GM12878 (cell line): Measurements from ENCODE around the gene THADA. TPM values are rescaled to one million over a fixed set of nuclear protein-coding genes. Genes with fewer than 3 reads are reported as not detected.
A peak's percentile ranks its signal among the peaks of the same experiment; 100 is the strongest.

Source experiments
- ATAC-seq: fragments of 200-7000 bp; cut with Tn5 transposase; 3 replicates; pipeline ENCODE4 v1.9.1; 2020; ENCODE audit warnings: mild to moderate bottlenecking, moderate library complexity
- BruUV-seq: library from RNA; stranded (reverse); fragments of 400-500 nt; replicated peaks from 2 replicates; lab custom pipeline; 2021; lab: Mats Ljungman, UMichigan
- CTCF ChIA-PET: fragments of 300-600 bp; sonication (Branson Sonifier 250); formaldehyde crosslinking; extraction: SDS; loops from one replicate; lab custom pipeline; 2021; ENCODE audit warnings: inconsistent platforms; lab: Yijun Ruan, JAX
- POLR2A ChIA-PET: fragments of 350-600 bp; formaldehyde crosslinking; extraction: SDS; loops from one replicate; lab custom pipeline; 2021; ENCODE audit warnings: inconsistent platforms; lab: Charles Lee
- RAD21 ChIA-PET: fragments of 300-600 bp; sonication (Branson Sonifier 250); formaldehyde crosslinking; loops from one replicate; lab custom pipeline; 2023; ENCODE audit warnings: antibody characterized with exemption; ENCODE audit not compliant: unreplicated experiment; lab: Charles Lee
- SMC1A ChIA-PET: fragments of 300-600 bp; sonication (Branson Sonifier 250); formaldehyde crosslinking; loops from one replicate; lab custom pipeline; 2023; ENCODE audit not compliant: unreplicated experiment, uncharacterized antibody; lab: Charles Lee
- DNase-seq: peaks from one replicate; pipeline ENCODE4 v3.0.0-alpha.2; 2011; ENCODE audit warnings: low read depth, low spot score
- FAIRE-seq: peaks from 3 replicates; lab custom pipeline; 2011; peaks lifted over from hg19 to GRCh38; lab: Jason Lieb, UNC
- H2AFZ ChIP-seq: 2 replicates; pipeline ENCODE4 v1.6.0; 2011; ENCODE audit warnings: low read depth, low read length, control low read depth; ENCODE audit not compliant: control insufficient read depth
- H3K27ac ChIP-seq: 2 replicates; pipeline ENCODE4 v1.5.1; 2011; ENCODE audit warnings: control low read depth; ENCODE audit not compliant: control insufficient read depth, insufficient read depth
- H3K27me3 ChIP-seq, 2 experiments: replicated peaks in 1 of 2; 2 replicates each; pipeline versions ENCODE4 v1.6.0 to v1.6.1; 2011; ENCODE audit warnings: low read length in 1 of 2; ENCODE audit not compliant: control insufficient read depth in 2 of 2, insufficient read depth in 2 of 2
- H3K36me3 ChIP-seq, 2 experiments: 2 replicates each; pipeline ENCODE4 v1.5.1; 2011; ENCODE audit warnings: low read length in 1 of 2; ENCODE audit not compliant: control insufficient read depth in 2 of 2, insufficient read depth in 2 of 2
- H3K4me1 ChIP-seq: 2 replicates; pipeline ENCODE4 v1.6.1; 2011; ENCODE audit warnings: mild to moderate bottlenecking, low read length, moderate library complexity, mixed read lengths; ENCODE audit not compliant: control insufficient read depth, insufficient read depth
- H3K4me2 ChIP-seq: 2 replicates; pipeline ENCODE4 v1.6.0; 2011; ENCODE audit warnings: control low read depth; ENCODE audit not compliant: control insufficient read depth, insufficient read depth
- H3K4me3 ChIP-seq: fragments of 200-600 bp; sonication (generic); 2 replicates; pipeline ENCODE4 v1.5.1; 2016
- H3K79me2 ChIP-seq: 2 replicates; pipeline ENCODE4 v1.6.0; 2011; ENCODE audit warnings: low read length; ENCODE audit not compliant: control insufficient read depth, insufficient read depth
- H3K9ac ChIP-seq: 2 replicates; pipeline ENCODE4 v1.8.0; 2011; ENCODE audit warnings: low read length, control low read depth, mixed read lengths; ENCODE audit not compliant: control insufficient read depth, insufficient read depth
- H3K9me3 ChIP-seq: replicated peaks from 3 replicates; pipeline ENCODE4 v1.5.1; 2011; ENCODE audit warnings: mild to moderate bottlenecking, low read length; ENCODE audit not compliant: control insufficient read depth, insufficient read depth
- H4K20me1 ChIP-seq: 2 replicates; pipeline ENCODE4 v1.6.0; 2011; ENCODE audit not compliant: control insufficient read depth, insufficient read depth
- BRCA1 ChIP-seq: IDR thresholded peaks from 2 replicates; pipeline ENCODE4 v1.6.1; 2011; ENCODE audit warnings: low read depth, low read length, improper control_type of control experiment
- CBX3 ChIP-seq: fragments of 200-600 bp; sonication (generic); IDR thresholded peaks from 2 replicates; pipeline ENCODE4 v1.6.1; 2016; ENCODE audit warnings: low read depth, borderline replicate concordance
- CREM ChIP-seq: IDR thresholded peaks from 2 replicates; pipeline ENCODE4 v1.6.1; 2014; ENCODE audit warnings: antibody characterized with exemption, low read depth
- HDAC2 ChIP-seq: fragments of 200-600 bp; sonication (generic); IDR thresholded peaks from 2 replicates; pipeline ENCODE4 v1.6.1; 2017
- KLF5 ChIP-seq: fragments of 450-650 bp; IDR thresholded peaks from 2 replicates; pipeline ENCODE4 v1.6.1; 2014; ENCODE audit warnings: mild to moderate bottlenecking; ENCODE audit not compliant: partially characterized antibody
- NFIC ChIP-seq: IDR thresholded peaks from 2 replicates; pipeline ENCODE4 v1.6.1; 2012; ENCODE audit warnings: low read depth, mild to moderate bottlenecking, inconsistent platforms, low read length, moderate library complexity
- PML ChIP-seq: IDR thresholded peaks from 2 replicates; pipeline ENCODE4 v1.6.1; 2012; ENCODE audit warnings: low read length, inconsistent platforms
- SIX5 ChIP-seq: IDR thresholded peaks from 2 replicates; pipeline ENCODE4 v1.6.1; 2011; ENCODE audit warnings: mild to moderate bottlenecking, low read depth, low read length, moderate library complexity; ENCODE audit not compliant: severe bottlenecking
- SPI1 ChIP-seq: IDR thresholded peaks from 2 replicates; pipeline ENCODE4 v1.6.1; 2011; ENCODE audit warnings: low read depth, mild to moderate bottlenecking, low read length, moderate library complexity, borderline replicate concordance; ENCODE audit not compliant: insufficient read depth
- YY1 ChIP-seq: IDR thresholded peaks from 2 replicates; pipeline ENCODE4 v1.6.1; 2011; ENCODE audit warnings: low read depth, mild to moderate bottlenecking, low read length
- ZBED1 ChIP-seq: IDR thresholded peaks from 2 replicates; pipeline ENCODE4 v1.6.1; 2016; ENCODE audit warnings: borderline replicate concordance
- ZZZ3 ChIP-seq: IDR thresholded peaks from 2 replicates; pipeline ENCODE4 v1.6.1; 2011; ENCODE audit warnings: low read depth; ENCODE audit not compliant: control insufficient read depth, insufficient read length
- WGBS: methylation state at CpG from one replicate; pipeline ENCODE4 v1.1.6; 2016; ENCODE audit warnings: low lambda C conversion rate; ENCODE audit not compliant: insufficient replicate concordance, insufficient coverage; ENCODE audit errors: missing lambda C conversion rate; 5-methylcytosine and 5-hydroxymethylcytosine counted together
- in situ Hi-C: fragments of 300-500 bp; cut with MboI; formaldehyde crosslinking; loops from 9 replicates; pipeline ENCODE4 v1.14.3; 2018; ENCODE audit warnings: mixed read lengths
- intact Hi-C: fragments of 100-400 bp; cut with micrococcal nuclease; formaldehyde crosslinking; loops from one replicate; pipeline ENCODE4 v1.14.2; 2022; ENCODE audit not compliant: unreplicated experiment
- polyA plus RNA-seq, 11 experiments: library from polyadenylated mRNA; depleted of rRNA in 4 of 11; unstranded in 6 of 11; stranded (reverse) in 5 of 11; fragments of >200 nt; fragmentation: Nextera tagmentation in 4 of 11; fragmentation: Illumina TruSeq in 1 of 11; extraction: Ambion mirVana in 4 of 11; extraction: Trizol in 1 of 11; gene quantifications; 1 replicate in 1 of 11; 2 replicates in 10 of 11; pipeline versions ENCODE4 v1.2.1 to v1.2.3, GENCODE V29; 2011 to 2016; ENCODE audit warnings: inconsistent platforms in 2 of 11, missing spikeins in 2 of 11, low read depth in 1 of 11
- total RNA-seq, 4 experiments: library from RNA; depleted of rRNA in 3 of 4; stranded (reverse); fragments of >200 nt in 3 of 4; fragmentation: Illumina TruSeq in 1 of 4; extraction: Trizol in 1 of 4; gene quantifications; 2 replicates each; pipeline versions ENCODE4 v1.2.1 to v1.2.3, GENCODE V29; 2013 to 2021
- TF ChIP-seq, protein P1 (sequence below): IDR thresholded peaks from 2 replicates; pipeline ENCODE4 v1.6.1; 2012; ENCODE audit warnings: improper control_type of control experiment, low read depth, low read length; ENCODE audit not compliant: insufficient replicate concordance
- TF ChIP-seq, protein P2 (sequence below): fragments of 450-650 bp; IDR thresholded peaks from 2 replicates; pipeline ENCODE4 v1.6.1; 2018; ENCODE audit warnings: borderline replicate concordance, mild to moderate bottlenecking; ENCODE audit not compliant: partially characterized antibody

THADA gene
- total and polyA plus RNA-seq, 10 of the 15 experiments (the other 5 are each of a cell fraction or from before 2014, with no cell fraction given), result 14.6 to 33.2 (median 23.2) TPM

GRCh38 chr2:43293744-43294695, 301.8 kb downstream of the THADA start:
- WGBS, result 36% methylated on average over 6 of the region's 6 CpGs
- Histone ChIP-seq H3K4me1 (peaks cover 21% of the 10 kb centered on the region), H3K4me3 (peak overlapping the region; percentile 6; the same call in 1 of the 2 replicates), H3K9ac (no peak overlapping the region; the same call in 1 of the 2 replicates), H3K4me2 (peak overlapping the region; percentile 64), H3K27me3 (no peaks in the 10 kb centered on the region), H4K20me1 (no peaks in the 10 kb centered on the region), H3K9me3 (no peaks in the 10 kb centered on the region), H3K36me3 (peaks cover 2 to 4% of the 10 kb centered on the region in 2 experiments; a peak in 2 of 4 replicates), H2AFZ (peak overlapping the region; percentile 41), H3K27ac (peak overlapping the region; percentile 78), H3K79me2 (no peaks in the 10 kb centered on the region; the same call in 1 of the 2 replicates)
- peak; percentile 74 for FAIRE-seq
- ChIA-PET SMC1A (interaction anchor here (0.6 to 2.8 kb wide), 22 partner anchors 9 to 483 kb away, joined by 3 to 19 read pairs (median 4); no protein-coding TSS in a partner anchor), RAD21 (interaction anchor here (1.0 to 3.6 kb wide), 11 partner anchors 53 to 190 kb away, joined by 3 to 14 read pairs (median 5); no protein-coding TSS in a partner anchor), POLR2A (interaction anchor here (0.6 to 1.2 kb wide), 6 partner anchors 25 to 483 kb away, joined by 3 to 4 read pairs (median 4); no protein-coding TSS in a partner anchor), CTCF (interaction anchor here (1.0 to 1.7 kb wide), 9 partner anchors 11 to 435 kb away, joined by 3 to 6 read pairs (median 4); no protein-coding TSS in a partner anchor)
- intact Hi-C loops (loop anchor here (2.0 kb wide), 3 partner anchors 109 to 189 kb away; no protein-coding TSS in a partner anchor), in situ Hi-C loops (no loop called here)
- no TSS peak for BruUV-seq
- peak; percentile 98 for ATAC-seq
- DNase-seq, result peak; percentile 90
- TF ChIP-seq KLF5, result no peak
- TF ChIP-seq SIX5, result peak; percentile 4
- TF ChIP-seq YY1, result no peak
- no peak for TF ChIP-seq SPI1
- TF ChIP-seq, protein P1, sequence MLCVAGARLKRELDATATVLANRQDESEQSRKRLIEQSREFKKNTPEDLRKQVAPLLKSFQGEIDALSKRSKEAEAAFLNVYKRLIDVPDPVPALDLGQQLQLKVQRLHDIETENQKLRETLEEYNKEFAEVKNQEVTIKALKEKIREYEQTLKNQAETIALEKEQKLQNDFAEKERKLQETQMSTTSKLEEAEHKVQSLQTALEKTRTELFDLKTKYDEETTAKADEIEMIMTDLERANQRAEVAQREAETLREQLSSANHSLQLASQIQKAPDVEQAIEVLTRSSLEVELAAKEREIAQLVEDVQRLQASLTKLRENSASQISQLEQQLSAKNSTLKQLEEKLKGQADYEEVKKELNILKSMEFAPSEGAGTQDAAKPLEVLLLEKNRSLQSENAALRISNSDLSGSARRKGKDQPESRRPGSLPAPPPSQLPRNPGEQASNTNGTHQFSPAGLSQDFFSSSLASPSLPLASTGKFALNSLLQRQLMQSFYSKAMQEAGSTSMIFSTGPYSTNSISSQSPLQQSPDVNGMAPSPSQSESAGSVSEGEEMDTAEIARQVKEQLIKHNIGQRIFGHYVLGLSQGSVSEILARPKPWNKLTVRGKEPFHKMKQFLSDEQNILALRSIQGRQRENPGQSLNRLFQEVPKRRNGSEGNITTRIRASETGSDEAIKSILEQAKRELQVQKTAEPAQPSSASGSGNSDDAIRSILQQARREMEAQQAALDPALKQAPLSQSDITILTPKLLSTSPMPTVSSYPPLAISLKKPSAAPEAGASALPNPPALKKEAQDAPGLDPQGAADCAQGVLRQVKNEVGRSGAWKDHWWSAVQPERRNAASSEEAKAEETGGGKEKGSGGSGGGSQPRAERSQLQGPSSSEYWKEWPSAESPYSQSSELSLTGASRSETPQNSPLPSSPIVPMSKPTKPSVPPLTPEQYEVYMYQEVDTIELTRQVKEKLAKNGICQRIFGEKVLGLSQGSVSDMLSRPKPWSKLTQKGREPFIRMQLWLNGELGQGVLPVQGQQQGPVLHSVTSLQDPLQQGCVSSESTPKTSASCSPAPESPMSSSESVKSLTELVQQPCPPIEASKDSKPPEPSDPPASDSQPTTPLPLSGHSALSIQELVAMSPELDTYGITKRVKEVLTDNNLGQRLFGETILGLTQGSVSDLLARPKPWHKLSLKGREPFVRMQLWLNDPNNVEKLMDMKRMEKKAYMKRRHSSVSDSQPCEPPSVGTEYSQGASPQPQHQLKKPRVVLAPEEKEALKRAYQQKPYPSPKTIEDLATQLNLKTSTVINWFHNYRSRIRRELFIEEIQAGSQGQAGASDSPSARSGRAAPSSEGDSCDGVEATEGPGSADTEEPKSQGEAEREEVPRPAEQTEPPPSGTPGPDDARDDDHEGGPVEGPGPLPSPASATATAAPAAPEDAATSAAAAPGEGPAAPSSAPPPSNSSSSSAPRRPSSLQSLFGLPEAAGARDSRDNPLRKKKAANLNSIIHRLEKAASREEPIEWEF, result no peak
- TF ChIP-seq PML, result peak; percentile 70; the same call in 1 of the 2 replicates
- no peak for TF ChIP-seq ZZZ3
- peak; percentile 99 for TF ChIP-seq NFIC
- no peak for TF ChIP-seq CBX3
- TF ChIP-seq BRCA1, result no peak
- TF ChIP-seq, protein P2, sequence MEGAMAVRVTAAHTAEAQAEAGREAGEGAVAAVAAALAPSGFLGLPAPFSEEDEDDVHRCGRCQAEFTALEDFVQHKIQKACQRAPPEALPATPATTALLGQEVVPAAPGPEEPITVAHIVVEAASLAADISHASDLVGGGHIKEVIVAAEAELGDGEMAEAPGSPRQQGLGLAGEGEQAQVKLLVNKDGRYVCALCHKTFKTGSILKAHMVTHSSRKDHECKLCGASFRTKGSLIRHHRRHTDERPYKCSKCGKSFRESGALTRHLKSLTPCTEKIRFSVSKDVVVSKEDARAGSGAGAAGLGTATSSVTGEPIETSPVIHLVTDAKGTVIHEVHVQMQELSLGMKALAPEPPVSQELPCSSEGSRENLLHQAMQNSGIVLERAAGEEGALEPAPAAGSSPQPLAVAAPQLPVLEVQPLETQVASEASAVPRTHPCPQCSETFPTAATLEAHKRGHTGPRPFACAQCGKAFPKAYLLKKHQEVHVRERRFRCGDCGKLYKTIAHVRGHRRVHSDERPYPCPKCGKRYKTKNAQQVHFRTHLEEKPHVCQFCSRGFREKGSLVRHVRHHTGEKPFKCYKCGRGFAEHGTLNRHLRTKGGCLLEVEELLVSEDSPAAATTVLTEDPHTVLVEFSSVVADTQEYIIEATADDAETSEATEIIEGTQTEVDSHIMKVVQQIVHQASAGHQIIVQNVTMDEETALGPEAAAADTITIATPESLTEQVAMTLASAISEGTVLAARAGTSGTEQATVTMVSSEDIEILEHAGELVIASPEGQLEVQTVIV, result no peak
- no peak for TF ChIP-seq HDAC2
- peak; percentile 77; the same call in 1 of the 2 replicates for TF ChIP-seq ZBED1
- TF ChIP-seq CREM, result peak; percentile 94
